SU-DHL-6 (cell line): ENCODE results near the gene ABI1.

Experiments
- H2AFZ ChIP-seq: fragments of 200-600 bp; sonication (generic); 2 replicates; pipeline ENCODE4 v1.6.1; 2014; ENCODE audit warnings: low read depth, mild to moderate bottlenecking, moderate library complexity, mixed read lengths, antibody characterized with exemption, low read length; ENCODE audit not compliant: severe bottlenecking
- H3F3A ChIP-seq: fragments of 200-600 bp; shearing (Covaris generic); 2 replicates; pipeline ENCODE4 v1.6.0; 2016; ENCODE audit warnings: antibody characterized with exemption, mild to moderate bottlenecking; ENCODE audit not compliant: insufficient read depth
- H3K27ac ChIP-seq: fragments of 200-600 bp; sonication (generic); 2 replicates; pipeline ENCODE4 v1.5.1; 2016; ENCODE audit warnings: low read depth, mild to moderate bottlenecking, low read length, moderate library complexity, mixed read lengths
- H3K27me3 ChIP-seq: fragments of 200-600 bp; sonication (generic), shearing (Covaris generic); 2 replicates; pipeline ENCODE4 v1.6.0; 2014; ENCODE audit warnings: mild to moderate bottlenecking, low read length
- H3K36me3 ChIP-seq: fragments of 200-600 bp; sonication (generic); 2 replicates; pipeline ENCODE4 v1.6.1; 2014; ENCODE audit warnings: mild to moderate bottlenecking, low read length, mixed read lengths
- H3K4me2 ChIP-seq: fragments of 300-600, 200-600 bp; shearing (Covaris generic), sonication (generic); 2 replicates; pipeline ENCODE4 v1.6.0; 2014; ENCODE audit warnings: low read length, low read depth, mild to moderate bottlenecking; ENCODE audit not compliant: poor library complexity, severe bottlenecking
- H3K4me3 ChIP-seq: fragments of 200-600 bp; sonication (generic); 2 replicates; pipeline ENCODE4 v1.5.1; 2014; ENCODE audit warnings: antibody characterized with exemption, low read length, mild to moderate bottlenecking, mixed read lengths; ENCODE audit not compliant: insufficient read depth, poor library complexity, severe bottlenecking
- H3K79me2 ChIP-seq: fragments of 200-600 bp; sonication (generic); 2 replicates; pipeline ENCODE4 v1.6.1; 2014; ENCODE audit warnings: mild to moderate bottlenecking, low read length, moderate library complexity; ENCODE audit not compliant: insufficient read depth
- H3K9ac ChIP-seq: fragments of 200-600 bp; sonication (generic); 2 replicates; pipeline ENCODE4 v1.7.0; 2014; ENCODE audit warnings: mild to moderate bottlenecking, low read length
- H3K9me2 ChIP-seq: fragments of 200-600 bp; sonication (generic); replicated peaks from 2 replicates; pipeline ENCODE4 v1.6.1; 2014; ENCODE audit warnings: low read length; ENCODE audit not compliant: insufficient read depth
- H3K9me3 ChIP-seq: fragments of 200-600 bp; sonication (generic); 2 replicates; pipeline ENCODE4 v1.6.1; 2014; ENCODE audit warnings: low read length, mixed read lengths; ENCODE audit not compliant: insufficient read depth
- H4K20me1 ChIP-seq: fragments of 200-600 bp; sonication (generic); 2 replicates; pipeline ENCODE4 v1.6.1; 2014; ENCODE audit warnings: low read depth, mild to moderate bottlenecking, antibody characterized with exemption, low read length, moderate library complexity, mixed read lengths
- CTCF ChIP-seq: fragments of 200-600 bp; sonication (generic); IDR thresholded peaks from one replicate; pipeline ENCODE4 v1.5.1; 2017; ENCODE audit warnings: antibody characterized with exemption, mild to moderate bottlenecking, low read length, moderate library complexity; ENCODE audit not compliant: insufficient read depth, poor library complexity, severe bottlenecking
- EZH2phosphoT487 ChIP-seq: fragments of 200-600 bp; sonication (generic), shearing (Covaris generic); conservative IDR thresholded peaks from 2 replicates; pipeline ENCODE4 v1.6.1; 2018; ENCODE audit warnings: mild to moderate bottlenecking, antibody characterized with exemption, low read length, moderate library complexity, mixed read lengths

Gene ABI1

GRCh38 chr10:26730552-26730951 lies 130.2 kb downstream of the ABI1 start:
- no peak overlapping the region for H3K9ac ChIP-seq
- peaks cover 13% of the 10 kb centered on the region; the same call in 1 of the 2 replicates for H3K79me2 ChIP-seq
- peaks cover 2% of the 10 kb centered on the region for H3F3A ChIP-seq
- peaks cover 14% of the 10 kb centered on the region; the same call in 1 of the 2 replicates for H3K36me3 ChIP-seq
- H3K27me3 ChIP-seq: no peaks in the 10 kb centered on the region
- H3K9me3 ChIP-seq: no peaks in the 10 kb centered on the region
- H3K4me2 ChIP-seq: no peak overlapping the region
- H3K4me3 ChIP-seq: no peak overlapping the region
- no peaks in the 10 kb centered on the region for H4K20me1 ChIP-seq
- H3K9me2 ChIP-seq: no peaks in the 10 kb centered on the region
- TF ChIP-seq EZH2phosphoT487: no peak
- TF ChIP-seq CTCF: no peak
- no peak overlapping the region for H3K27ac ChIP-seq
- H2AFZ ChIP-seq: no peak overlapping the region

DNA sequence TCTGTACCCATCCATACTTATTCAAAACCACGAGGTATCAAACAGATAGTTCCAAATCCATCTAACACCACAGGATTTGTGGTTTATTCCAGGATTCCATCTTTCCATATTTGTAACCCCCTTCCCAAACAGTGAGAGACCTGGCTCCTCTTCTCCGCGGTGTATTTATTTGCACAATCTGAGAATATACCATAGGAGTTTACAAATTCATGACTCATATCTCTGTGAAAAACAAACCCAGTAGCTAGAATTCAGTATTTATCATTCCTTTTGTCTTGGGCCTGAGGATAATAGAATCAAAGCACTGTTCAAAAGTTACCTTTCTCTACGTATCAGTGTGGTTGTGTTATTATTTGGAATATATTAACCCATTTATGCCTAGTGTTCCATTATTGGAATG lies 131.4 kb downstream of the ABI1 start:
- H3K9ac ChIP-seq: no peak overlapping the region
- no peaks in the 10 kb centered on the region for H3K9me3 ChIP-seq
- peaks cover 13% of the 10 kb centered on the region; the same call in 1 of the 2 replicates for H3K79me2 ChIP-seq
- H4K20me1 ChIP-seq: no peaks in the 10 kb centered on the region
- H3K4me2 ChIP-seq: no peak overlapping the region
- no peak overlapping the region for H2AFZ ChIP-seq
- H3K27ac ChIP-seq: no peak overlapping the region
- peaks cover 20% of the 10 kb centered on the region; the same call in 1 of the 2 replicates for H3K36me3 ChIP-seq
- no peaks in the 10 kb centered on the region for H3K27me3 ChIP-seq
- no peak for TF ChIP-seq CTCF
- no peak for TF ChIP-seq EZH2phosphoT487
- H3K4me3 ChIP-seq: no peak overlapping the region
- H3K9me2 ChIP-seq: no peaks in the 10 kb centered on the region
- peaks cover 9% of the 10 kb centered on the region for H3F3A ChIP-seq

- Histone ChIP-seq H3K79me2 (peaks cover 13% of the 10 kb centered on the region; the same call in 1 of the 2 replicates), H3K27ac (no peak overlapping the region), H3K27me3 (no peaks in the 10 kb centered on the region), H3K9ac (no peak overlapping the region), H3K9me3 (no peaks in the 10 kb centered on the region), H3F3A (peaks cover 9% of the 10 kb centered on the region), H3K4me3 (no peak overlapping the region), H3K36me3 (peaks cover 20% of the 10 kb centered on the region; the same call in 1 of the 2 replicates), H2AFZ (no peak overlapping the region), H4K20me1 (no peaks in the 10 kb centered on the region), H3K4me2 (no peak overlapping the region), H3K9me2 (no peaks in the 10 kb centered on the region)
- TF ChIP-seq EZH2phosphoT487: no peak
- TF ChIP-seq CTCF: no peak
Measured at GRCh38 chr10:26728957-26729356, 131.8 kb downstream of the ABI1 start.
